Neuron (in vitro differentiated cells): ENCODE results near the gene APLF.

Experiments used
- H2AFZ ChIP-seq: one replicate; pipeline ENCODE4 v1.6.1; 2013; ENCODE audit warnings: low read depth, mild to moderate bottlenecking, inconsistent platforms, low read length, moderate library complexity
- H3K27me3 ChIP-seq: one replicate; pipeline ENCODE4 v1.6.1; 2013; ENCODE audit warnings: low read length; ENCODE audit not compliant: insufficient read depth
- H3K36me3 ChIP-seq: one replicate; pipeline ENCODE4 v1.6.1; 2013; ENCODE audit warnings: low read length; ENCODE audit not compliant: insufficient read depth
- H3K4me1 ChIP-seq: one replicate; pipeline ENCODE4 v1.6.1; 2013; ENCODE audit warnings: low read length; ENCODE audit not compliant: insufficient read depth
- H3K4me3 ChIP-seq: 2 replicates; pipeline ENCODE4 v1.5.1; 2013; ENCODE audit warnings: mild to moderate bottlenecking, low read length, moderate library complexity
- H3K9me3 ChIP-seq: one replicate; pipeline ENCODE4 v1.6.1; 2013; ENCODE audit warnings: low read length

Gene APLF

GRCh38 chr2:68452158-68452900 is 15.1 kb upstream of the APLF start:
- no peaks in the 10 kb centered on the region for H3K4me1 ChIP-seq
- no peak overlapping the region for H3K4me3 ChIP-seq
- no peaks in the 10 kb centered on the region for H3K36me3 ChIP-seq
- H3K27me3 ChIP-seq, result no peaks in the 10 kb centered on the region
- H3K9me3 ChIP-seq, result no peaks in the 10 kb centered on the region
- no peak overlapping the region for H2AFZ ChIP-seq

- Histone ChIP-seq H3K9me3 (no peaks in the 10 kb centered on the region), H3K4me3 (no peak overlapping the region), H2AFZ (no peak overlapping the region), H3K36me3 (no peaks in the 10 kb centered on the region), H3K27me3 (no peaks in the 10 kb centered on the region), H3K4me1 (no peaks in the 10 kb centered on the region)
Measured at GRCh38 chr2:68453761-68454360, 13.5 kb upstream of the APLF start.

GRCh38 chr2:68454719-68455118 is 12.7 kb upstream of the APLF start:
- H3K9me3 ChIP-seq, result no peaks in the 10 kb centered on the region

DNA sequence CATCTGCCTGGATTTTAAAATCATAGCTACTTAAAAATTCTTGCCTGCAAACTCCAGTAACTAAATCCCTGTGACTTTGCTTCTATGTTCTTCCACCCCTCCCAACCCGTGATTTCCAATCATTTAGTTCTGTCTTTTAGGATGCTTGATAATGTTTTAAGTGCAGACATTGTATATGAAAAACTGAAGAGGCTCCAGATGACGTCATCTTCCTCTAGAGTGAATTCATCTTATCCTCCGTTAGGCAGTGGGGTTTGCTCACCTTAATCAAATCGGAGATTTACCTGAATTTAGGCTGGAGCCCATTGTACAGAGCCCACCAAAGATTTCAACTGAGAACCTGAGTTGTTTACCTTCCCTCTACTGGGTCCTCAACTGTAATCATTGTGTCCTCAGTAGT is 11.2 kb upstream of the APLF start:
- no peaks in the 10 kb centered on the region for H3K9me3 ChIP-seq
- H3K36me3 ChIP-seq, result no peaks in the 10 kb centered on the region
- no peaks in the 10 kb centered on the region for H3K27me3 ChIP-seq
- no peak overlapping the region for H2AFZ ChIP-seq
- no peaks in the 10 kb centered on the region for H3K4me1 ChIP-seq
- no peak overlapping the region for H3K4me3 ChIP-seq

More at GRCh38 chr2:68454719-68455118, 12.7 kb upstream of the APLF start:
- Histone ChIP-seq H3K36me3 (no peaks in the 10 kb centered on the region), H3K4me1 (no peaks in the 10 kb centered on the region), H2AFZ (no peak overlapping the region), H3K4me3 (no peak overlapping the region), H3K27me3 (no peaks in the 10 kb centered on the region)

DNA sequence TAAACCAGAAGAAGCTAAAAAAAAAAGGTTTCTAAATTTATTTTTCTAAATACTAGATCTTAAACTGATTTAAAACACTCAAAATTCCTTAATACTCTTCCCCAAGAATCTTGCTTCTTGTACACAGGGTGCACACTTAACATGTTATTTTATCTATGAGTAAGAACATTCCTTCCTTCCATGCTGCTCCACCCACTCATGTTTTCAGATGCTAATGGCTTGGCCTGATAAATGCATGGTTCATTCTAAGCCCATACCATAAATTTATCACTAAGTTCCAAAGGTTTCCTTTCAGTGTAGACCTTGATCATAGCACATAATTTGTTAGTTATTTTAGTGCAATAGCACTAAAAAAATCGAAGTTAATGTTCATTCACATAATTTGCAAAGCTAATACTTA is 8.4 kb upstream of the APLF start:
- no peak overlapping the region for H2AFZ ChIP-seq
- H3K36me3 ChIP-seq, result no peaks in the 10 kb centered on the region
- no peak overlapping the region for H3K4me3 ChIP-seq
- no peaks in the 10 kb centered on the region for H3K27me3 ChIP-seq
- no peaks in the 10 kb centered on the region for H3K4me1 ChIP-seq
- no peaks in the 10 kb centered on the region for H3K9me3 ChIP-seq

GRCh38 chr2:68463287-68463877 is 4.0 kb upstream of the APLF start:
- Histone ChIP-seq H2AFZ (no peak overlapping the region), H3K36me3 (no peaks in the 10 kb centered on the region), H3K9me3 (no peaks in the 10 kb centered on the region), H3K4me1 (peaks cover 11% of the 10 kb centered on the region), H3K27me3 (no peaks in the 10 kb centered on the region), H3K4me3 (no peak overlapping the region)

DNA sequence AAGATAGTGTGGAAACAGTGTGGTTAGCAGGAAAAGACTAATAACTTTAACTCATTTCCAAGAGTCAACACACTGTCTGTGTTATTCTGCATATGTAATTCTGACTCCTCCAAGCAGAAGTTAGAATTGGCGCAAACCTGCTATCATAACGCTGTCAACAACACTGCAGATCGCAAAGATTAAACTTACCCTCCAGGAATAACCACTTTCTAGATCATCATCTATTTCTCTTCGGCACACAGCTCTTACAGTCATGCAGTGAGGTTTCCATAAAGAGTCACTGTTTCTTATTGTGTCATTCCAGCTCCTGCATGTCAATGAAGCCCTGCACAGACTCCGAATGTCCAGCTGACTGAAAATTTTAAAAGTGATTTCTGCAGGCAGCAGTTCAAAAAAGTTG is 2.7 kb upstream of the APLF start:
- Histone ChIP-seq H3K9me3 (no peaks in the 10 kb centered on the region), H3K27me3 (no peaks in the 10 kb centered on the region), H3K4me3 (no peak overlapping the region), H3K4me1 (peaks cover 15% of the 10 kb centered on the region), H2AFZ (no peak overlapping the region), H3K36me3 (no peaks in the 10 kb centered on the region)

GRCh38 chr2:68465081-68465916 is 2.1 kb upstream of the APLF start:
- H3K4me1 ChIP-seq, result peaks cover 15% of the 10 kb centered on the region
- no peak overlapping the region for H2AFZ ChIP-seq
- H3K9me3 ChIP-seq, result no peaks in the 10 kb centered on the region
- no peaks in the 10 kb centered on the region for H3K36me3 ChIP-seq
- no peaks in the 10 kb centered on the region for H3K27me3 ChIP-seq
- no peak overlapping the region for H3K4me3 ChIP-seq

DNA sequence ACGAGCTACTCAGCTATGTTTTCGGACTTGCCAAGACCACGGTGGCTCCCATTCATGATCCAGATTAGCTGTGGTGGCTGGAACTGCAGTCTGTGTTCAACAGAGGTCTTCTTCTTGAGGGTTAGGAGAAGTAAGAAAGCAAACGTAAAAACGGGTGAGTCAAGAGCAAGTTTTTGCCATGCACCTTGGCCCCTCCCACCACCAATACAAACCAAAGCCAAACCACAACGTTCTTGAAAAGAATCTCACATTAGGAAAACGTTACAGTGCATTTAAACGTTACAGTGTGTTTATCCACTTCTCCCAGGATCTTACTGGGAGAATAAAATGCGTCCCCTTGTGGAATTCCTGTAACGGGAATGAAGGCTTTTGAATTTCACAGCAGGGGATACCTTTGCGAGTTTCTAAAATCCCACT is 1.0 kb upstream of the APLF start:
- Histone ChIP-seq H3K4me3 (peak overlapping the region; percentile 75), H3K4me1 (peaks cover 15% of the 10 kb centered on the region), H3K36me3 (no peaks in the 10 kb centered on the region), H3K27me3 (no peaks in the 10 kb centered on the region), H3K9me3 (no peaks in the 10 kb centered on the region), H2AFZ (peak overlapping the region; percentile 86)

- Histone ChIP-seq H3K4me3 (peak overlapping the region; percentile 75), H3K4me1 (peaks cover 15% of the 10 kb centered on the region), H3K27me3 (no peaks in the 10 kb centered on the region), H3K9me3 (no peaks in the 10 kb centered on the region), H3K36me3 (no peaks in the 10 kb centered on the region), H2AFZ (peak overlapping the region; percentile 86)
Measured at GRCh38 chr2:68466778-68467076, 658 bp upstream of the APLF start.

- Histone ChIP-seq H3K9me3 (no peaks in the 10 kb centered on the region), H2AFZ (no peak overlapping the region), H3K4me1 (peaks cover 15% of the 10 kb centered on the region), H3K4me3 (peak overlapping the region; percentile 75), H3K27me3 (no peaks in the 10 kb centered on the region), H3K36me3 (no peaks in the 10 kb centered on the region)
Measured at GRCh38 chr2:68468801-68469200, 1.4 kb downstream of the APLF start.

- Histone ChIP-seq H3K4me1 (peaks cover 15% of the 10 kb centered on the region), H3K4me3 (no peak overlapping the region), H2AFZ (no peak overlapping the region), H3K36me3 (no peaks in the 10 kb centered on the region), H3K9me3 (no peaks in the 10 kb centered on the region), H3K27me3 (no peaks in the 10 kb centered on the region)
Measured at GRCh38 chr2:68469935-68470334, 2.5 kb downstream of the APLF start.

- no peaks in the 10 kb centered on the region for H3K27me3 ChIP-seq
- H3K4me1 ChIP-seq, result peaks cover 12% of the 10 kb centered on the region
- no peak overlapping the region for H3K4me3 ChIP-seq
- no peaks in the 10 kb centered on the region for H3K9me3 ChIP-seq
- no peak overlapping the region for H2AFZ ChIP-seq
- no peaks in the 10 kb centered on the region for H3K36me3 ChIP-seq
Measured at GRCh38 chr2:68471385-68471784, 4.0 kb downstream of the APLF start.
